Stimulated activated CD8-positive, alpha-beta memory T cell treated with anti-CD3 and anti-CD28 coated beads, Interleukin-4, amount 100 ng/mL, for 4 hours (primary cell): ENCODE results near the gene CRNN.
A peak's percentile ranks its signal among the peaks of the same experiment; 100 is the strongest.

Experiments
- DNase-seq, 2 donors: peaks; one replicate each; pipeline ENCODE4 v3.0.0-alpha.2; 2020; ENCODE audit warnings: low read depth in 2 of 2, low spot score in 1 of 2

The CRNN gene

DNA sequence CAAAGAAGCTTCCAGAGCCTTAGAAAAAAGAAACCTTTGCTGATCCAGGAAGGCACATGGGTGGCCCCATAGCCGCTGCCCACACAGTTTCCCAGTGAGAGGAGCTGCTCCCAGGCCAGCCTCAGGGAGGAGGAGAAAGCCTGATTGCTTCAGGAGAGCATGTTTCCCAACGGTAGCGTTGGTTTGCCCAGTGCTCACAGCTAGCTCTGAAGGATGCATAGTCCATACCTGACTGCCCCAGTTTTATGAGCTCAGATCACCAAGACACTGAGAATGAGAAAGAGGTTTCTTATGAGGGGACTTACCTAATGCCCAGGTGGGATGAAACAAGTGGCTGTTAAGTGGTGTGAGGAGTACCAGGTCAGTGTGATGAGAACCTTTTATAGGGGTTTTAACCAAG is at the start of gene CRNN:
CRNN (minus strand) TSS at position 355 of the 400 bp plus-strand sequence. CDS start 2,030 bp downstream, outside the sequence.
- DNase-seq, result no peak

DNA sequence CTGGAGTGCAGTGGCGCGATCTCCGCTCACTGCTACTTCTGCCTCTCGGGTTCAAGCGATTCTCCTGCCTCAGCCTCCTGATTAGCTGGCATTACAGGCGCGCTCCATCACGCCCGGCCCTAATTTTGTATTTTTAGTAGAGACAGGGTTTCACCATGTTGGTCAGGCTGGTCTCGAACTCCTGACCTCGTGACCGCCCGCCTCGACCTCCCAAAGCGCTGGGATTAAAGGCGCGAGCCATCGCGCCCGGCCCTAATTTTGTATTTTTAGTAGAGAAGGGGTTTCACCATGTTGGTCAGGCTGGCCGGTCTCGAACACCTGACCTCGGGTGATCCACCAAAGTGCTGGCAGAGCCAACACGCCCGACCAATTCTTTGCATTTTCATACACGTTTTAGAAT is 48.6 kb upstream of the CRNN start:
- DNase-seq, result no peak

DNA sequence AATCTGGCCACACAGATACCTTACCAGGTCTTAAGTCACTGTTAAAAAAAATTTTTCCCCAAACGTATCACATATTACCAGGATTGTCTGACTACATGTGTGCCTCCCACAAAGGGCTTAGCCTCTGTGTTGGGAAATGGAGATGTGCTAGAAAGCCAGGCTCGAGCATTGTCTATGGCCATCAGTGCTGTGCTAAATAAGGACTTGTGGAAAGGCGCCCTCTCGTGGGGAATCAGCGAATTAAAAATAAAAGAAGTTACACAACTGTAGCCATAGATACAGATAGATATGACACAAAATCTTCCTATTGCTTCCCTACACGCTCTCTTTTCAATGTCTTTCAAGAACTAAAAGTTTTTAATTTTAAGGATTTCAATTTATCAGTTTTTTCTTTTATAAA is 47.5 kb upstream of the CRNN start:
- peak; percentile 12 to 22 for DNase-seq

DNA sequence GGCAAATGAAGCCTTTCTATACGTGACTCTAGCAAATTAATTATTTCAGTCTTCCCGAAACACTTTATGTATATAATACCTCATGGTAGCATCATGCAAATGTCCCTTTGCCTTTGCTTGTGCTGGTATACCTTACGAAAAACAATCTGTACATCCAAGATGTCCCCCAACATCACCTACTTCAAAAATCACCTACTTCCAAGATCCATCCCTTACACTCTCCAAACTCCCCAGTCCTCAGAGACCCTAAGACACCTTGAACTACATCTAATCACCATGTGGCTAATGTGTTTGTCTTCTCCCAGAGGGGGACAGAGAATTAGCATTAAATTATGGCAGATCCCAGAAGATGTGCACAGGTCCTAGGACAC is 46.5 kb upstream of the CRNN start:
- no peak for DNase-seq

DNA sequence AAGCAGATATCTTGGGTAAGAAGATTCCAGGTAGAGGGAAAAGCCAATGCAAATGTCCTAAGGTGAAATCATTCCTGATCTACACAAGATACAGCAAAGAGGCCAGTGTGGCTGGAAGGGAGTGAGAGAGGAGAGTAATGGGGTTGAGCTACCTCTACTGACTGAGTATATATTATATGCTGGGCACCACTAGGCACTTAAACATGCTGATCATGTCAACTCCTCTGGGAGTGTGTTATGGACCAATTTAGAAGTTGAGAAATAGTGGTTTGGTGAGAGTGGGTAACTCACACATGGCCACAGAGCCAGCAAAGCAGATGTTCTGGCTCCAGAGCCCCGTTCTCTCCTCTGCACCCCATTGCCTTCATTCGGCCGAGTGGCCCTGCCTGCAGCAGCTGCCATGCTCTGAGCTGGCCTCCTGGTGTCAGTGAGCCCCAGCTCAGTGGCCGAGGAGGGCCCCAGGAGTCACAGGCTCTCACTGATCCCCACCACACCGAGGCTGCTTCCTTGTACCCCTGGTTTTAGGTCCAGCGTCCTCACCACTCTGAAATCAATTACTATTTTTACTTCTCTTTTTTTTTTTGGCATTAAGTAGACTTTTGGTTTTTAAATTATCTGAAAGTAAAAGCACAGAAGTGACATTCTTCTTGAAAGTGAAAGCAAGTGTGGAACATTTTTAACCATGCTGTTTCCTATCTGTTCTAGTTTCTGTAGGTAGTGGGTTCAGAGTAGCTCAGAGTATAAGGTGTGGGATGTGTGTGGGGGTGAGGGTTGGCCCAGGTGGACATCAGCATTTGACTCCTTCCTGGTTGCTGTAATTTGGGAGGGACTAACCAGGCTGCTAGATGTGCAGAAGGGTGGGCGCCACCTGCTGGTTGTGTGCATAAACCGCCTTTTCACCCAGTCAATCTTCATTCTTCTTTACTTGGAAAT is 45.8 kb upstream of the CRNN start:
- DNase-seq, result peak; percentile 47 to 48

DNA sequence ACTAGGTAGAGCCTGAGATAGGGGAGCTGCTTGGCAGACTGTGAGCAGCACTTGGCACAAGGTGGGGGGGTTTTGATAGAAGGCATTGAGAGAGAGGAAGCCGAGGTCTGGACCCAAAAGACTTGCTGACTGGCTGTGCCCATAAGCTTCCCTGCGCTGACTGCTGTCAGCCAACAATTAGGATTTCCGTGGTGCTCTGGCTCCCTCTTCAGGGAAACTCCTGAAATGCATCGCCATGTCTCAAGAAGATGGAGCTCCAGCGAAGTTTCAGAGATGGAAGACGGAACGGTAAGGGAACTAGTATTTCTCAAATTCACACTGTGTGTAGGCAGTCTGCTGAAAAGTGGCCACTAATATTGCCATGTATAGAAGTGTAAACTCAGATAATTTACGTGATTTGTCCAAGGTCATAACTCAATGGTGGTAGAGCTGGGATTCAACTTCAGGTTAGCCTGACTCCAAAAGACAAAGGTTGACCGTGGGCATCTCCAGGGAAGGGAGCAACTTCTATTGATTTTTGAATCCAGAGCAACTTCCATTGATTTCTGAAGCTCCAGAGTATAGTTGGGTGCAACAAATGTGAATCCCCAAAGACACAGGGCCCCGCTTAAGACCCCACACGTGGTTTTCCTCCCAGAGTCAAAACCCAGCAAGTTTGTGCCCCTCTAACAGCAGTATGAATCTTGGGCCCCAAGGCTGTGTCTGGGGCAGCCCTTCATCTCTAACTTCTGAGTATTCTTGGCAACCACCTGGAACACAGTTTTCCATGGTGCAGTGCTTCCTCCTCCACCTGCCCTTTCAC is 44.5 kb upstream of the CRNN start:
- peak; percentile 37 to 69 for DNase-seq

DNA sequence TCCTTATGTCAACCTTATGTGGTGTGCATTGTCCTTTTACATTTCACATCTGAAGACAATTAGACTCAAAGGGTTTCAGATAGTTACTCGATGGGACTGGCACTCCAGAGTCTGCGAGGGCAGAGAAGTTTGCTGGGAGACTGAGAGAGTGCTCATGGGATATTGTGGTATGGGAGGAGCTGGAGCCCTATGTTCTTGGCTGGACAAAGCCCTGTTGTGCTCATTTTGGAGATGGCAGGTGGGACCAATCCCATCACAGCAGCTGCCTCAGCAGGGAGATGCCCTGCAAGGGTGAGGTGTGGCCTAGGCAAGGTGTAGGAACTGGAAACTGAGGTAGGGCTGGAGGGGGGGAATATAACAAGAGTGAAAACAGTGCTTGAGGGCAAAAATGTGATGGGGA is 43.5 kb upstream of the CRNN start:
- no peak for DNase-seq

DNA sequence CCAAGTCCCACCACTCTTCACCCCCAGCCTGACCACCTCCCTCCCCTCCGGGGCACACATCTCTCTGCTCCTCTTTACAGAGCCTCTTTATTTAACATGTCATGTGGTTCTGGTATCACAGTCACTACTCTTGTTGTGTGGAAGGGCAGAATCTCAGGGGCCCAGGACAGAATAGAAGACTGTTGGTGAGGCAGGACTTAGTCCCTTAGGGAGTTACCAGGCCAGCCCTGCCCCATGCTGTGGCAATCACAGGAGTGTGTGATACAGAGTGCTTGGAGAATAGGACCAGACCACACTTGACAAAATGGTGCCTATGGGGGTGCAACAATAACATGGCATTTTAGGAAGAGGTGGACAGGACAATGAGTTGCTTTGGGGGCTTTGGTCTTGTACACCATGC is 43.0 kb upstream of the CRNN start:
- no peak for DNase-seq

DNA sequence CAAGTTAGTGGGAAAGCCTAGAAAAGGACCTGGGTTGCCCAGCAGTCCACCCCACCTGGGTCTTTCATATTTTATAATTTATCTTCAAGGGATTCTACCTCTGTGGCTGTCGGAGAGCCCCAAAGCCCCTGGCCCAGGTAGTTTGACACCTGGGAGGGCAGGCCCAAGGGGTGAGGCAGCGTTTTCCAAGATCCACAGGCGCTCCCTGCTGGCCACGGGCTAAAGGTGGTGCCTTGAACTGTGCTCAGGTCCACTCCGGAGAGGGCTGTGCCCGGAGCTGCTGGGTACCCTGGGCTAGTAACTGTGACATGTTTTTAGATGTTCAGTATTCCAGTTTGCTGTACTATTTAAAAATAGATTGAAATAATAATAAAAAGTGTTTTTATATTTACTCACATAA is 37.2 kb upstream of the CRNN start:
- DNase-seq, result no peak

DNA sequence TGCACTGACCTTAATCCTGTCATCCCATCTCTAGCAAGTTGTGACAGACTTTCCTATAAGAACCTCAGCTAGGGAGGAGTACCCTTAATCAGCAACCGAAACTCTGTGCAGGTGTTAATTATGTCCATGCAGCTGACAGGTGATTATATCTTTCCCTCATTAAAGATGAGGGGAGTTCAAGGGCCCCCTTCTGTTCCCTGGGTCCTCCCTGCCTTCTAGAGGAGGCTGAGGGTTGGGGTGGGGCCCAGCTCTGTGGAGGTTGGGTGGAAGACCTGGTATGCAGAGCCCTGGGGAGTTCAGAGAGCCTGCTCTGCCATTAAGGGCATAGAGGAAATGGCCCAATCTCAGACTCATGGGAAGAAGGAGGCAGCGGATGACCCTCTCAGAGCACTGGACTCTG is 35.6 kb upstream of the CRNN start:
- DNase-seq, result no peak

DNA sequence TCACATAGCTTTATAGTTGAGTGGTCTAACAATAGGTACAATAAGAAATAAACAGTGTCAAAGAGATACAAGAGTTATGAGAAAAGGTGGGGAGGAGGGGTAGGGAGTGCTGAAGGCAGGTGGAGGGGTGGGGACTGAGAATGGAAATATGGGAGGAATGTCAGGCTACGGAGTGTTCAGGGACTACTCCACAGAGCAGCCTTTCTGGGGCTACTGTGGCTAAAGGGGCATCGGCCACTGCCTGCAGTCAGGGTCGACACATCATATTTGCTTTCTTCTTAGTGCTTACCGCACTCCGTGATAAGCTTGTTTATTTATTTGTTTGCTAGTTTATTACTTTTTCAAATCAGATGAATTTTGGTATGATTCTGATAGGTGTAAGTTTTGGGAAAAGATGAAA is 34.4 kb upstream of the CRNN start:
- DNase-seq, result no peak

DNA sequence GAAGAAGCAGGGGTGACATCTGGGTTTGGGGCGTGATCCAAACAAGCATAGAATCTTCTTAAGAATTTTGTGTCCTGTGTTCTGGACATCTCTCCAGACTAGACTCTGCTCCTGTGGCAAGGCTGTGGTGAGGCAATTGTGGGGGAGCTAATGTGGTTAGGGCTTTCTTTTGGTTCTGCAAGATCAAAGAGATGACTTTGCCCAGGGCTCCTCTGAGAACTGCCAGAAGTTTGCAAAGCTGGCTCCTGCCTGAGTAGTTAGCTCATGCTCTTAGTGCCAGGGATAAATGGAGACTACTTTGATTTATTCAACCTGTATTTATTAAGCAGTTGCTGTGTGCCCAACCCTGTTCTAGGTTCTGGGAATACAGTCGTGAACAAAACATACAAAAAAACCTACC is 34.0 kb upstream of the CRNN start:
- no peak for DNase-seq

DNA sequence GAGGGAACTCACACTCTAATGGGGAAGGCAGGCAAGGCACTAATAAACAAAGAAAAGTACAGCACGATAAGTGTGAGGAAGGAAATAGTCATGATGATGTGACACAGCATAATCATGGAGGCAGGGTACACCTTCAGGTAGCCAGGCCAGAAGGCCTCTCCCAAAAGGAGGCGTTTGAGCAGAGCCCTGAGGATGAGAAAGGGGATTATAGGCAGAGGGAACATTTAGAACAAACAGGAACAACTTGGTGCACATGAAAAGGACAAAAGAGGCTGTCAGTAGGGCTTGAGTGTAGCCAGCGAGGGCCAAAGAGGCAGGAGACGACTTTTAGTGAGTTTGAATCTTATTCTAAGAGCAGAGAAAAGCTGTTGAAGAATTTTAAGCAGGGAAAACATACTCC is 33.4 kb upstream of the CRNN start:
- no peak for DNase-seq

DNA sequence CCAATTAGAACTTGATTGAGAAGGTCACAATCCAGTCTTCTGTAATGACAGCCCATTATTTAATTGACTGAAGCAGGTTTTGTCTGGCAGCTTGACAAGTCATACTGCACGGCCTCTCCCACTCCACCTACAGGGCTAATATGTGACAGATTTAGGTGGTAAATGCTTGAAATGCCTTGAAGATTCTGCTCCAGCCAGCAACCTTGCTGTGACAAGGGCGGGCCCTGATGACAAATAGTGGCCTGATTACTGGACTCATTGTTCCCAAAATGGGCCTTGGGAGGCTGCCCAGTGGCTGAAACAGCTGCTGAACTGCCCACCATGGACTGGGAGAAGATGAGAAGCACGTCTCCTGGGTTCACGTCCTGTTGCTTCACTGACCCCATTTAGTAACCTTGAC is 30.0 kb upstream of the CRNN start:
- DNase-seq, result no peak

DNA sequence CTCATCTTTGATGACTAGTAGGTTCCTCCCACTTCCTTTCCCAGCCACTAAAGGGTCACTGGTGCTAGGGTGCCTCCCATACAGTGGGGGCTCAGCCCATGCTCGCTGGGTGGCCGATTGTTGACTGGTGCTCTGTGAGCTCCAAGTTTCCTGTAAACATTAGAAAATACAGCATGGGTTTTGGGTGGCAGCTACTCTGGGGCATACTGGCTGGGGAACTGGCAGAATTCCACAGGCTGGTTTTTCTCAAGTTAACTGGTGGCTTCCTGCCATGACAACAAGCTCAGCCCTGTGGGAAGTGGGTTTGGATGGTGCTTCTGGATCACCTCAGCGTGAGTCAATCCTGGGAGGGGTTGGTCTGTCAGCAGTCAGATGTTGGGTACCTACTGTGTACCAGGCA is 28.7 kb upstream of the CRNN start:
- no peak for DNase-seq

DNA sequence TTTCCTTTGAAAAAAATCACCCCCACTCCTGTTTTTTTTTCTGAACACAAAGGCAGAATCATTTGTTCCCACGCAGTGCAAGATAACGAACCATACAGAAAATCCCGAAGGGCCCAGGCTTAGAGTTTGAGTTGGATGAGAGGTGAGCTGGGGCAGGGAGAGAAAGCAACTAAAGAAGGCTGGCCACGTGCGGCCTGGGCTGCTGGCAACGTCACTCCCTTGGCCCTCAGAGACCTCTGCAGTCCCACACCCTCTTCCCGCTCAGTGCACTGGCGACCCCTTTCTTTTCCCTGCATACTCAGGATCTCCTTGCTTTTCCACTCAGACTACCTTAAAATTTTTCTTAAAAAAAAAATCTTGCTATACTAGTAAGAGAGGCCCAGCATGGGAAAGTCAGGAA is 28.2 kb upstream of the CRNN start:
- no peak for DNase-seq

DNA sequence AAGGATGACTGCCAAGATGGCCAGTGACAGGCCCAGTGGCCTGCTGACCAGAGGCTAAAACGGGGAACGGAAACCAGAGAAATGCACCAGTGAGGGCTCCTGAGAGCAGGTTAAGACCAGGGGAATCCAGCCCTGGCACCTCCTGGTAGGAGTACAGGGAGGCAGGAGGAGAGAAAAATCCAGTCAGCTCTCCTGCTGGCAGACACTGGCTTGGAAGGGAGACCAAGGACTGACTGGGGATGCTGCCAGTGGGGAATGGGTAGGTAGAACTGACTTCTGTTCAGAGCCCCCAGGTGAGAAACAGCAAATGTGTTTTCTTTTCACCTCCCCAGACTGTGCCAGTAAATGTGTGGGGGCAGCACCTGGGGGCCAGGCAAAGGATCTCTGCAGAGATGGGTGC is 27.7 kb upstream of the CRNN start:
- DNase-seq, result no peak

DNA sequence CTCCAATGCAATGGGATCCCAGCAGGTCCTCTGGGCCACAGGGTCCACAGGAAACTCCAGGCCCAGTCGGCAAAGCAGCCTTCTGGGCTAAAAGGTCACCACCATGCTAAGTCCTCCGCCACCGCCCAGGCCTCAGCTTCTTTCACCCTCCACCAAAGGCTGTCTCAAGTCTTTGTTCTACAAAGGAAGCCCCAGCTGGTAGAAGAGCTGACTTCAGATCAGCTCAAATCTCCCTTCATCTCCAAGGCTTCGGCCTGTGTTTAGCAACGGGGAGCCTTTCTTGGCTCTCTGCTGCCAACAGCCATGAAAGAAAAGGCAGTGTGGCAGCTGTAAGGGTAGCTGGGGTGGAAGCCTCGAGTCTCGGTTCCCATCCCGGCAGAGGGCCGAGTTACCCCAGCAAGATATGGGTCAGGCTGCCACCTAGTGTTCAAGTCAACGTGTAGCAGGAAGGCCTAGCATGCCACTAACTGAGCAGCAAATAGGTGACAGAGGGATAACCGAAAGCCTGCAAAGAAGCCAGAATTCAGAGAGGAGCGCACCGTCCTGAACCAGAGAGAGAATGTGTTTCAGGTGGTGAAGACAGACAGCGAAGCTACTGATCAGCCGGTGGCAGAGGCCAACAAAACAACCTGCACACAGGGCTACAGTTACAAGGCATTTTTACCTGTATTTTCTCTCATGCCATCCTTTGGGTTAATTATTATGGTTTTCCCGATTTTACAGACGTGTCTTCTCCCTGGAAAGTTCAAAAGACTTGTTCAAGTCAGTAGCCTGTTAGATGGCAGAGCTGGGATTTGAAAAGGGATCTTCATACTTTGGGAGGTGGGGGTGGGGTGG is 26.8 kb upstream of the CRNN start:
- peak; percentile 31 to 32 for DNase-seq

DNA sequence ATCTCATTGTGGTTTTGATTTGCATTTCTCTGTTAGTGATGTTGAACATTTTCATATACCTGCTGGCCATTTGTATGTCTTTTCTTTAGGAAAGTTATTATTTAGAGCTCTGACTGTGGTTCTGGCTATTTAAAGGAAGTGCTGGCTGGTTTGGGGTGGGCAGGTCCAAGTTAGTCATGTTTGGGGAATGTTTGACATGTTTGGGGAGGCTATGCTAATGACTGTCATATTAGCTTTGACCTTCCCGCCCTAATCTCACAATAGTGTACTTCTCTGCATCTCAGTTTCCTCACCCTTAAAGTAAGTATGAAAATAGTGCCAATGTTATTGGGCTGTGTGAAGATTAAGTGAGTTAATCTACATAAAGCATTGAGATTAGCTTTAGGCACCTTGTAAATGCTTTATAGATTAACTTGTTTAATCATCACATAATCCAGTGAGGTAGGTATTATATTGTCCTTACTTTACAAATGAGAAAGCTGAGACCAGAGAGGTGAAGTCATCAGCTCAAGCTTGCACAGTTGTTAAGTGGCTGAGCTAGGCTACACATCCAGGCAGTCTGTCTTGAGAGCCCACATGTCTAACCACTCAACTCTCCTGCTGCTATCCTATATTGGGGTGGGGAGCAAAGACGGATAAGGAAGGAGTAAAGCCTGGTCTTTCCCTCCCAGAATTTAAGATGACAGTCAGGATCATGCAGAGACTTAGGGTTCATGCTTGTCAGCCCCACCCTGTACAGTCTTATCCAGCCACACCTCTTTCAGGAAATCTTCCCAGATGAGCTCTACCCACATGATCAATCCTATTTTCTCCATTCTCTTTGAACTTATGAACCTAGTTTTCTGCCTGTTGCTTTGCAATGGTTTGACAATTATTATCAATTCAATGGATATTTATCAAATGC is 22.8 kb upstream of the CRNN start:
- DNase-seq, result no peak

DNA sequence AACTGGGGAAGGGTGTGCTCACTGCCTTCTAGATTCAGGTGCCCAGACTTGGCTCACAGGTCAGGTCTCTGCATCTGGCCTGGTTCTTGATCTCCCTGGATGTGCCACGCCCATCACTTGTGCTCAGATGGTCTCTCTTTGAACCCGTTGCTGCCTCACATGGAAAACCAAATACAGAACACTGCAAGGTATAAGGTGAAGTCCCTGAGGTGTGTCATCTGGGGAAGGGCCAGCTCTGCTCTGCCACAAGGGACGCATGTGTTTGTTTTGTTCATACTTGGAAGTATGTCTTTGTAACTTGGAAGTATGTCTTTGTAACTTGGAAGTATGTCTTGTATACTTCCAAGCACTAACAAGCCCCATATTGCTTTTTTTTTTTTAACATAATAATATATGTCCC is 13.4 kb upstream of the CRNN start:
- DNase-seq, result no peak
